Measurements from ENCODE around the gene IRGQ.
"Not testable (repeated sequence)": the region's sequence is repeated elsewhere in the genome, so short reads cannot be mapped to it uniquely, and the experiment has no call there.

Gene IRGQ

DNA sequence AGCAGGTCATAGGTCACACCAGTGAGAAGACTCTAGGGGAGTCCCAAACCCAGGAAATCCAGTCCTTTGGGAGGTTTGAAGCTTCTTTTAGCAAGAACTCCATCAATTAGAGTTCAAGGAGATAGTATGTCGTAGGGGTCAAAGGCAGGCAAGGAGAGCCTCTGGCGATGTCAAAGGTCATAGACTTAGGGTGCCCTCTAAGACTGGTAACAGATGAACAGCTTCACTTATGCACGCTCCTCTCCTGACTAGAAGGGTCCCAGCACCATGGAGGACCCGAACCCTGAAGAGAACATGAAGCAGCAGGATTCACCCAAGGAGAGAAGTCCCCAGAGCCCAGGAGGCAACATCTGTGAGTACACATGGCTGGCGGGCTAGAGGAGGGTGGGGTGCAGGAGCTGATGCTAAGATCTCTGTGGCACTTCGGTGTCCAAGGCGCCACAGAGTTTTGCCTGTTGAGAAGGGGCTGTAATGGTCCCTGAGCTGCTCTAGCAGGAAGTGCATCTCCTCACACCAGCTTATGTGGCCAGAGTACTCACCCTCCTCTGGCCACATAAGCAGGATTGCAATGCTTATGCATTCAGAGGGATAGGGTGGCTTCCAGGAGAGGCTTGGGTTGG is 1.0 kb upstream of the IRGQ start:
- DNase-seq, result no peak

- no peak for DNase-seq
These were observed 332 bp downstream of the IRGQ start for GRCh38 chr19:43595605-43595998.

- no peak for DNase-seq
These were observed 977 bp downstream of the IRGQ start for GRCh38 chr19:43594710-43595604.

- no peak for DNase-seq
These were observed 1.7 kb downstream of the IRGQ start for GRCh38 chr19:43594081-43594697.

DNA sequence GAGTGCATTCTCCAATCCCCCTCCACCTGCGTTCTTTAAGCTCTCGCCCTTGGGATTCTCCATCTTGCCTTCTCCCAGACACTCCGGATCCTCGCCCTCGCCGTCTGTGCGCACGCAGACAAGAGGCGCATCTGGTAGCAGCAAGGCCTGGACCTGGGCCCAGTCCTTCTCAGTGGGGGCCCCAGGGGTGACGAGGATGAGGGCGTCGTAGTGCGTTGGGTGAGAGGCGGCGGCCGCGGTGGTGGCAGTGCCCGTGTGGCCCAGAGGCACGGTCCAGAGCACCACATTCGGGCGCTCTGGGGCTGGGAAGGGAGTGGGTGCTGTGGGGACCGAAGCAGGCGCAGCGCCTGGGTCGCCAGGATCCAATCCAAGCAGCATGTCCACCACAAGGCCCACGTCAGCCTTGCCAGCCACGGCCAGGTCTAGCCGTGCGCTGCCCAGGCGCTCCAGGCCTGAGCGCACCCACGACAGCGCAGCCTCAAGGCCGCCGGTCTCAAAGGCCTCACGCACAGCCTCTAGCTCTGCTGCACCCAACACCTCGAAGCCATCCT is 3.1 kb downstream of the IRGQ start:
- DNase-seq, result no peak

DNA sequence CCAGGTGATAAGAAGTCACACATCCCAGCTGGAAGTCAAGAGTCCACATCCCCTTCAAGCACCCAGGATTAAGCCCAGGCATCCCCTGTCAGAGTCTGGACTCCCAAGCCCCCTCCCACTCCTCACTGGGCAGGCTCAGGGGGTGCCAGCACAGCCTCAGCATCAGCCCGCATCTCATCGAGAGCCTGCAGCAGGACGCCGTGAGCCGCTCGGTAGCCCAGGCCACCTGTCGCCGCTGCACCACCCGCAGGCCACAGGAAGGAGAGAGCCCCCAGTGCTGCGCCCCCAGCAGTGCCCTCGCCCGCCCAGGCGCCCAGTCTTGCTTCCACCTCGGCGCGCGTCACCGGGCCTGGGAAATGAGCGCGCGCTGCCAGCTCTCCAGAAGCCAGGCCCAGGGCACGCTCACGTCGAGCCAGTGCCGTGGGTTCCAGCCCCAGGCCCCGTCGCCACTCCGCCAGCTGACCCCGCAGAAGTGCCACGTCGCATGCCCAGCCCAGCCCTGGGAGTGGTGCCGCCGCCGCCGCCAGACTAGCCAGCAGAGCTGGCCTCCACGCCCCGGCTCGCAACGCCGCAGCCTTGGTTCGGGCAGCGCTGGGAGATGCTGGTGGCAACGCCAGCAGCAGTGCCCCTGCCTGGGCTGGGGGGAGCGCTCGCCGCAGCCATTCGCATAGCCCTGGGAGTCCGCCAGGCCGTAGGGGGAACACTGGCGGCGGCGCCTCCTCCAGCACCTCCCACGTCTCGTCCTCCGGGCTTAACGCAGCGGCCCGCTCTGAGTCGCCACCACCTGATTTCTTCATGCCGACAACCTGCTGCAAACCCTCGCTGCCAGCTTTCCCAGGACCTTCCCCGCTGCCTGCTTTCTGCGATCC is 3.8 kb downstream of the IRGQ start:
- no peak for DNase-seq

DNA sequence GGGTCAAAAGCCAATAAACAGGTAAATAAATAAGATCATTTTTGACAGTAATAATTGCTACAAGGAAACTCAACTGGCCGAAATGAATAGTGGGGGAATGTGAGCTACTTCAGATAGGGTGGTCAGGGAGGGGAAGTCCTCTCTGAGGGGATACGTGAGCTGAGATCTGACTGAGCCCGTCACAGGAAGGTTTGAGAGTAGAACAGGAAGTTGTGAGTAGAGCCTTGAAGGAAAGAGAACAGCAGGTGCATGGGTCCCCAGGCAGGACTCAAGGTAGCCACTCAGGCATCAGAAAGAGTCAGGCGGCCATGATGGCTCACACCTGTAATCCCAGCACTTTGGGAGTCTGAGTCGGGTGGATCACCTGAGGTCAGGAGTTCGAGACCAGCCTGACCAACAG is 6.3 kb downstream of the IRGQ start:
- DNase-seq, result no peak

- no peak for DNase-seq
These were observed 6.7 kb downstream of the IRGQ start for GRCh38 chr19:43589277-43589676.

DNA sequence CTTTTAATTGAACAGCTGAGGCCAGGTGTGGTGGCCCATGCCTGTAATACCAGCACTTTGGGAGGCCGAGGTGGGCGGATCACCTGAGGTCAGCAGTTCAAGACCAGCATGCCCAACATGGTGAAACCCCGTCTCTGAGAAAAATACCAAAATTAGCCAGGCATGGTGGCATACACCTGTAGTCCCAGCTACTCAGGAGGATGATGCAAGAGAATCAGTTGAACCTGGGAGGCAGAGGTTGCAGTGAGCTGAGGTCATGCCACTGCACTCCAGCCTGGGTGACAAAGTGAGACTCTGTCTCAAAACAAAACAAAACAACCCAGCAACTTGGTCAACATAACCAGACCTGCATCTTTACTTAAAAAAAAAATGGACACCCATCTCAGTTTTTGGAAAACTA is 8.9 kb downstream of the IRGQ start:
- not testable (repeated sequence) for DNase-seq

- DNase-seq, result no peak
These were observed 9.6 kb downstream of the IRGQ start for GRCh38 chr19:43586346-43586745.

DNA sequence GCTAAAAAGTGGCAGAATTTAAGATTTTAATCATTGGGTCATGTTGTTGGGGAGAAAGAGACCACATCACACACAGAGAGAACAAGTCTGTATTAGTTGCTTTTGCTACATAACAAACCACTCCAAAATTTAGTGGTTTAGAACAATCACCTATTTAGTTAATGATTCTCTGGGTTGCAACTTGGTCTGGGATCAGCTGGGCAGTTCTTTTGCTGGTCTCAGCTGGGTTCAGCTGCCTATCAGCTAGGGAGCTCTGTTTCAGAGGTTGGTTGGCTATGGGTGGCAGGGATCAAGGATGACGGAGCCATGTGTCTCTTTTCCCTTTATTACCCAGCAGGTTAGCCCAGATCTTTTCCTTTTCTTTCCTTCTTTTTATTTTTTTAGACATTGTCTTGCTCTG is 11.4 kb downstream of the IRGQ start:
- DNase-seq, result no peak

DNA sequence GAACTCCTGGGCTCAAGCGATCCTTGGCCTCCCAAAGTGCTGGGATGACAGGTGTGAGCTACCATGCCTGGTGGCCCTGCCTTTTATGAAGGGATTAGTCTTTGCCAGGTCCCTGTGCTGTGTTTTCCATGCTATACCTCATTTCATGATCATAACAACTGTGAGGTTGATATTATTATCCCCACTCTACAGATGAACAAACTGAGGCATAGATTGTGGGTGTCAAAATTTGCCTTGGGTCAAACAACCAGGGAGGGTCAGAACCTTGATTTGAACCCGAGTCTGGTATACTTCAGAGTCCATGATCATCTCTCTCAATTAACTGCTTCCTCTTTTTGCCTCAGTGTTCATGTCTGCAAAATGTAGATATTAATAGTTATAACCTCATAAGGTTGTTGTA is 13.4 kb downstream of the IRGQ start:
- DNase-seq, result no peak

DNA sequence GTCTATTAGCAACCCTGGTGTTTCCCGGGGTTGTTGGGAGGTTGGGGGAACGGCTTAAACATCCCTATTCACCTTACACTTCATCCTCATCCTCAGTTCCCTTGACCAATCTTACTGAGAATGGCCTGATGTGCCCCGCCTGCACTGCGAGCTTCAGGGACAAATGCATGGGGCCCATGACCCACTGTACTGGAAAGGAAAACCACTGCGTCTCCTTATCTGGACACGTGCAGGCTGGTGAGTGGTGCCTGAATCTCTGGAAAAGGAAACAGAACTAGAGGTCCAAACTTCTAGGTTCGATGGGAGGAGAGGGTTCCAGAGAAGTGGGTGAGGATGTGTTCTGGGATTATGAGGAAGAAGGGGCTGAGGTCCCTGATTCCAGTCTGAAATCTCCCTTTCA is 14.5 kb downstream of the IRGQ start:
- DNase-seq, result no peak

- no peak for DNase-seq
These were observed 17.1 kb downstream of the IRGQ start for GRCh38 chr19:43578787-43579186.

DNA sequence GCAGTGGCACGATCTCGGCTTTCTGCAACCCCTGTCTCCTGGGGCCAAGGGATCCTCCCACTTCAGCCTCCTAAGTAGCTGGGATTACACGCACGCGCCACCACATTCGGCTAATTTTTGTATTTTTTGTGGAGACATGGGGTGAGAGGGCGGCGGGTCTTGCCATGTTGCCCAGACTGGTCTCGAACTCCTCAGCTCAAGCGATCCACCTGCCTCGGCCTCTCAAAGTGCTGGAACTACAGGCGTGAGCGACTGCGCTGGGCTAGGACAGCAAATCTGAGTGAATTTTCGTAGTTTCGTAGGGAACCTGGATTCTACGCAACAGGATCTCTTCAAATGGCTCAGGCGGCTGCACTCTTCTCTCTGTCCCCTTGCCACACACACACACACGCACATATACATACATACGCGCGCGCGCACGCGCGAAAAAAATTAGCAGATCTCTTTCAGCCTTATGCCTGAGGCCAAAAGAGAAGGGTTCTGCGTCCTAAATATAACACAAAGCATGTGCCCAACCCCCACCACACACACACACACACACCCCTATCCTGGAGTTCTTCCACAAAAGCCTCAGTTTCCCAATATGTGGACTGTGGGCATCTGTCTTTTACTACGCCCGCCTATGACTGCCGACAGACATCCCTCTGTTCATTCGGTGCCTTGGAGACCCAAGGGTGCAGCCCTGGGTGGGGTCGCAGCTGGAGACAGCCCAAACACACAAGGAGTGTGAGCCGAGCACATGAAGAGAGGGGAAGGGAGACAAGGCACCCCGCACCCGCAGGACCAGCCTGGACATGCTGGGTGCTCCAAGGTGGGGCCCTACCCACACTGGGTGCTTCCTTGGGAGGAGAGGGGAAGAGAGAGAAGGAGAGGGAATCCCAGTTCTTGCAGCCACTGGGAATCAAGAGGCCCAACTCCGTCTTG is 19.7 kb downstream of the IRGQ start:
- DNase-seq, result peak; percentile 69

DNA sequence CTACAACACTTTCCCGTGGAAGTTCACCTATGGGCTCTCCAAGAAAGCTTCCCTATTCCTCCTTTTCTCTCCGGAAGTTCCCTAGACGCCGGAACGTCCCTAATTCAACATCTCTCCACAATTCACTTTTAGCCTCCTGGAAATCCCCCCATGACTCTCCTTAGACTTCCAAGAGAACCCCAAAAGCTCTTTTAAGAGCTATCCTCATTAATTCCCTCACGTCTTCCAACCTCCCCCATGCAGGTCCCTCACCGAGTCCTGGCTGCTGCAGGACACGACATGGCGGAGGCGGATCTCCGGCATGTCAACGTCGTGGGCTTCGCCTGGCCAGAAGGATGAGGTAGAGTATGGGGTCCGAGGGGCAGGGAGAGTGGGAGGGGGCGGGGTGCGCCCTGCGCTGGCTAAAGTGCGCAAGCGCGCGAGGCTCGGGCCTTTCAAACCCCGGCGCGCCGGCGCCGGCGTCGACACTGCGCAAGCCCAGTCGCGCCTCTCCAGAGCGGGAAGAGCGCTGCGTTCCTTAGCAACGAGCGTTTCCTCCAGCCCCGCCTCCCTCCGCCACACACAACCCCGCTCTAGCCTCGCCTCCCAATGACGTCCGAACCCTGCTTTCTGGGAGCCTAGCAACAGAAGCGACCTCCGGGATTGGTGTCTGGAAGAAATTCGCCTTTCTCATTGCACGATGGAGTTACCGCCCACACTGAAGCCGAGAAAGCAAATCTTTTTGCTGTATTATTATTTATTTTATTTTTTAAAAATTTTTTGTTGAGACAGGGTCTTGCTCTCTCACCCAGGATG is 20.6 kb downstream of the IRGQ start, which contains the start of the genes PINLYP and XRCC1:
PINLYP (plus strand) TSS at position 646 of the 795 bp plus-strand sequence. CDS start 1,391 bp downstream, outside the sequence.
XRCC1 (minus strand) TSS at position 372 of the 795 bp plus-strand sequence; CDS start at position 303, 69 bp downstream.
- DNase-seq, result peak; percentile 95

- no peak for DNase-seq
These were observed 21.3 kb downstream of the IRGQ start for GRCh38 chr19:43574424-43575155.

GRCh38 chr19:43572171-43572588 is 23.8 kb downstream of the IRGQ start:
- DNase-seq, result no peak

DNA sequence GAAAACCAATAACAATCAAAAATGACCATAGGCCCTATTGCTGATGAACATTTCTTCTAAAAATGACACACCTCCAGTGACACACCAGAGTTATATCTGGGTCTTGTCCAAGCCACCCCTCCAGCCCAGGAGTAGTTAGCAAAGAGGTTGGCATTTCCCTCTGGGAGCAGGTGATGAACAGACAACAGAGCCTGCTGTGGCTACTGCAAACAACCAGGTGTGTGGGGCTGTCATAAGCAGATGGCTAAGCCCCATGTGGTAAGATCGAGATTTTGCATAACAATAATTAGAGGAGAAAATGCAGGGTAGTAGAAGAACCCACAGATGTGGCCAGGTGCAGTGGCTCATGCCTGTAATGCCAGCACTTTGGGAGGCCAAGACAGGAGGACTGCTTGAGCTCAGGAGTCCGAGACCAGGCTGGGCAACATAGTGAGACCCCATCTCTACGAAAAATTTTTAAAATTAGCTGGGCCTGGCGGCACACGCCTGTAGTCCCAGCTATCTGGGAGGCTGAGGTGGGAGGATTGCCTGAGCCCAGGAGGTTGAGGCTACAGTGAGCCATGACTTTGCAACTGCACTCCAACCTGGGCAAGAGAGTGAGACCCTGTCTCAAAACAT is 25.7 kb downstream of the IRGQ start:
- DNase-seq, result no peak

Measured in NCI-H2227 treated with DMSO at 0.1 percent for 48 hours (cell line).